CD4-positive, alpha-beta T cell treated with Interleukin-10 for 1 hour (primary cell): ENCODE data around the gene NCOR2.

Experiments
- DNase-seq: peaks from one replicate; pipeline ENCODE4 v3.0.0-alpha.2; 2020

The NCOR2 gene

GRCh38 chr12:124573839-124574786 is 6.7 kb upstream of the NCOR2 start:
- DNase-seq: no peak

GRCh38 chr12:124571556-124571955 is 4.1 kb upstream of the NCOR2 start:
- no peak for DNase-seq

GRCh38 chr12:124570810-124571209 is 3.4 kb upstream of the NCOR2 start:
- DNase-seq: no peak

- DNase-seq: no peak
Observed at GRCh38 chr12:124569375-124570148, 2.1 kb upstream of the NCOR2 start.

- peak; percentile 17 for DNase-seq
Observed at GRCh38 chr12:124568431-124569374, 1.3 kb upstream of the NCOR2 start.

- peak; percentile 90 for DNase-seq
Observed at GRCh38 chr12:124567673-124568373, 411 bp upstream of the NCOR2 start.

- DNase-seq: peak; percentile 63
Observed at GRCh38 chr12:124566161-124566996, 1.0 kb downstream of the NCOR2 start.

GRCh38 chr12:124565656-124566160 is 1.7 kb downstream of the NCOR2 start:
- DNase-seq: no peak

- no peak for DNase-seq
Observed at GRCh38 chr12:124564971-124565491, 2.4 kb downstream of the NCOR2 start.

GRCh38 chr12:124564232-124564958 is 3.0 kb downstream of the NCOR2 start:
- no peak for DNase-seq

- DNase-seq: no peak
Observed at GRCh38 chr12:124563809-124564208, 3.6 kb downstream of the NCOR2 start.

GRCh38 chr12:124563401-124563800 is 4.0 kb downstream of the NCOR2 start:
- no peak for DNase-seq

- no peak for DNase-seq
Observed at GRCh38 chr12:124562796-124563181, 4.6 kb downstream of the NCOR2 start.

GRCh38 chr12:124562018-124562795 is 5.2 kb downstream of the NCOR2 start:
- DNase-seq: no peak

GRCh38 chr12:124561231-124561630 is 6.2 kb downstream of the NCOR2 start:
- no peak for DNase-seq

GRCh38 chr12:124560146-124560890 is 7.1 kb downstream of the NCOR2 start:
- DNase-seq: no peak

GRCh38 chr12:124559182-124560017 is 8.0 kb downstream of the NCOR2 start:
- no peak for DNase-seq
